Measurements from ENCODE around the gene C6. TPM values are rescaled to one million over a fixed set of nuclear protein-coding genes. Genes with fewer than 3 reads are reported as not detected.

The C6 gene
- polyA plus RNA-seq, 3 donors = not detected

- H3K4me2 ChIP-seq (replicated peaks; ENCODE audit: extremely low read depth, low read length, poor library complexity, severe bottlenecking) = no peak overlapping the region
- Mint-ChIP-seq H3K4me1 (no peaks in the 10 kb centered on the region), H3K36me3 (no peaks in the 10 kb centered on the region), H3K27me3 (ENCODE audit: low read depth in 3 of 3) (no peaks in the 10 kb centered on the region), H3K27ac (no peak overlapping the region), H3K4me3 (no peak overlapping the region), H3K9me3 (peaks cover 9 to 28% (median 18%) of the 10 kb centered on the region in 7 donors)
- no peak overlapping the region for H3K9ac ChIP-seq (ENCODE audit: insufficient read depth, low read length, poor library complexity, severe bottlenecking)
- H3K27me3 ChIP-seq (ENCODE audit: control insufficient read depth in 2 of 2, insufficient read depth in 2 of 2, low read length in 2 of 2) = no peaks in the 10 kb centered on the region
- intact Hi-C loops (cut with micrococcal nuclease) = no loop called here
- H2AFZ ChIP-seq (ENCODE audit: insufficient read depth, low read depth, low read length, poor library complexity, severe bottlenecking) = no peak overlapping the region
- H3K9me3 ChIP-seq (replicated peaks in 1 of 2; ENCODE audit: control insufficient read depth in 1 of 2, insufficient read depth in 1 of 2, low read length in 2 of 2) = peaks cover 23 to 36% of the 10 kb centered on the region in 2 donors
- no peaks in the 10 kb centered on the region for H3K4me1 ChIP-seq (ENCODE audit: control insufficient read depth in 1 of 2, insufficient read depth in 2 of 2, low read length in 2 of 2)
- no CpG with 5 or more reads among the region's 2 CpGs for WGBS (ENCODE audit: insufficient coverage)
- H3K36me3 ChIP-seq (replicated peaks in 1 of 2; ENCODE audit: control insufficient read depth in 1 of 2, insufficient read depth in 2 of 2, low read length in 2 of 2) = no peaks in the 10 kb centered on the region
- no peaks in the 10 kb centered on the region for H3K79me2 ChIP-seq (ENCODE audit: insufficient read depth, low read length)
- no peak for TF ChIP-seq CTCF (IDR thresholded peaks at IDR 0.05)
- no peak overlapping the region for H3K27ac ChIP-seq (ENCODE audit: low read depth in 1 of 2, low read length in 2 of 2)
- H4K20me1 ChIP-seq (ENCODE audit: insufficient read depth, low read length) = no peaks in the 10 kb centered on the region
- no peak for DNase-seq
- H3K4me3 ChIP-seq (replicated peaks in 1 of 3; ENCODE audit: low read depth in 2 of 3, low read length in 3 of 3) = no peak overlapping the region
Observed at GRCh38 chr5:41203033-41203432, 10.3 kb downstream of the C6 start.

- H3K27me3 Mint-ChIP-seq (ENCODE audit: low read depth in 3 of 3) = no peaks in the 10 kb centered on the region
- H3K4me1 Mint-ChIP-seq = no peaks in the 10 kb centered on the region
- Histone ChIP-seq H3K27ac (ENCODE audit: low read depth in 1 of 2, low read length in 2 of 2) (no peak overlapping the region), H3K4me2 (replicated peaks; ENCODE audit: extremely low read depth, low read length, poor library complexity, severe bottlenecking) (no peak overlapping the region), H3K79me2 (ENCODE audit: insufficient read depth, low read length) (no peaks in the 10 kb centered on the region), H3K9me3 (replicated peaks in 1 of 2; ENCODE audit: control insufficient read depth in 1 of 2, insufficient read depth in 1 of 2, low read length in 2 of 2) (peaks cover 23 to 36% of the 10 kb centered on the region in 2 donors), H3K27me3 (ENCODE audit: control insufficient read depth in 2 of 2, insufficient read depth in 2 of 2, low read length in 2 of 2) (no peaks in the 10 kb centered on the region), H3K9ac (ENCODE audit: insufficient read depth, low read length, poor library complexity, severe bottlenecking) (no peak overlapping the region), H3K4me3 (replicated peaks in 1 of 3; ENCODE audit: low read depth in 2 of 3, low read length in 3 of 3) (no peak overlapping the region), H3K4me1 (ENCODE audit: control insufficient read depth in 1 of 2, insufficient read depth in 2 of 2, low read length in 2 of 2) (no peaks in the 10 kb centered on the region), H3K36me3 (replicated peaks in 1 of 2; ENCODE audit: control insufficient read depth in 1 of 2, insufficient read depth in 2 of 2, low read length in 2 of 2) (no peaks in the 10 kb centered on the region), H2AFZ (ENCODE audit: insufficient read depth, low read depth, low read length, poor library complexity, severe bottlenecking) (no peak overlapping the region), H4K20me1 (ENCODE audit: insufficient read depth, low read length) (no peaks in the 10 kb centered on the region)
- WGBS (ENCODE audit: insufficient coverage) = no CpG with 5 or more reads among the region's 1 CpG
- no peak overlapping the region for H3K27ac Mint-ChIP-seq
- DNase-seq = no peak
- peaks cover 5 to 21% (median 15%) of the 10 kb centered on the region in 7 donors for H3K9me3 Mint-ChIP-seq
- no peak for TF ChIP-seq CTCF (IDR thresholded peaks at IDR 0.05)
- intact Hi-C loops (cut with micrococcal nuclease) = no loop called here
- H3K36me3 Mint-ChIP-seq = no peaks in the 10 kb centered on the region
- H3K4me3 Mint-ChIP-seq = no peak overlapping the region
Observed at GRCh38 chr5:41201082-41201772, 12.1 kb downstream of the C6 start.
